GM19238 (cell line): Measurements from ENCODE around the gene C19orf33.

Experiments
- DNase-seq: peaks from one replicate; pipeline ENCODE4 v3.0.0; 2011; ENCODE audit warnings: low spot score; ENCODE audit not compliant: insufficient read length

Gene C19orf33

DNA sequence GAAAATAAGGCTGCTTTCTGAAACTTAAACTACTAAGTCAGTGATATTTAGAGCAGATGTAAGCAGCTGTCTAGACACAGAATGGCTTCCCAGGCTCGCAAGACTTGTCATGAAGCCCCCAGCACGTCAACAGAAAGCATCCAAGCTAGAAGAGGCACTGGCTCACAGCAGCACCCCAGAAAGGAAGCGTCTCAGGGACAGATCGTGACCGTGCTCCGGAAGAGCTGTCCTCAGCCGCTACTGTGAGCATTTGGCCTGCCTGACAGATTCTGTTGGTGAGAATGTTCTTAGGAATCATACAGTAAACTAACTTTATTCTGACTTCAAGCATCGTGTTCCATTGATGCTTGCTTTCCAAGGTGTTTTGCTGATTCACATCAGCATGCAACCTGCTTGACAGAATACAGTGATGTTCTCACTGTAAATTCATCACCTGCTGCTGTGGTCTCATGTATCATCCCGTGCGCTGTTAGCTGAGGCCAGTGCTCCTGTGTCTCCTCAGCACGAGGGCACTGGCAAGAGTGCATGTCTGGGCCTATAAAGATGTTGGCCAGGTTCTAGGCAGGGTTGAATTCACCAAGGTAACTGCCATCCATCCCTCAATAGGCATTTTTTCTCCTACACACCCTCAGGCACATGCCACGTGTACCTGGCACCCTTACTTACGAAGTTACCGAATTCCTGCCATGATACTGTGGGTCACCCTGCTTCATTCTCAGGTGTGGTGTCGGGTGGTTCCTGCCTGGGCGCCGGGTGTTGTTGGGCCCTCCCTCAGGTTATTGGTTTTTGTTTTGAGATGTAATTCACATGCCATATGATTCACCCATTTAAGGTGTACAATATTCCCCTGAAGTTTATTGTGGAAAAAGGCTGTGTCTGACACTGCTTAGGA is 23.8 kb upstream of the C19orf33 start:
- no peak for DNase-seq

- DNase-seq, result no peak
Measured at GRCh38 chr19:38281811-38282566, 22.1 kb upstream of the C19orf33 start.

- DNase-seq, result no peak
Measured at GRCh38 chr19:38283271-38283670, 20.8 kb upstream of the C19orf33 start.

- DNase-seq, result no peak
Measured at GRCh38 chr19:38284422-38284821, 19.6 kb upstream of the C19orf33 start.

DNA sequence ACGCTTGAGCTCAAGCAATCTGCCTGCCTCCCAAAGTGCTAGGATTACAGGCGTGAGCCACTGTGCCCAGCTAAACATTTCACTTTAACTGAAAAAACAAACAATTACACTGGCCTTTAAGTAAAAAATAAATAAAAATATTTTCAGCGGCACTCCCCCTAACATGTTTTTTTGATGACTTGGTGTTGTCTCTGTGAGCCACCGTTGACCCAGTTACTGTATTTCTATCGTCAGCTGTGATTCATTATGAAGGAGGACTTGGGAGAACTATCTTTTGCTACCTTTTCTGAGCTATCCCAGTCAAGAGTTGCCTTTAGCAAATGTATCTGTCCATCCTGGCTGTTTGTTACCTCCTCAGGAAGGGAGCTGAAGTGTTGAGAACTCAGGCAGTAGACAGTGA is 18.5 kb upstream of the C19orf33 start:
- DNase-seq, result no peak

GRCh38 chr19:38287604-38288003 is 16.4 kb upstream of the C19orf33 start:
- no peak for DNase-seq

DNA sequence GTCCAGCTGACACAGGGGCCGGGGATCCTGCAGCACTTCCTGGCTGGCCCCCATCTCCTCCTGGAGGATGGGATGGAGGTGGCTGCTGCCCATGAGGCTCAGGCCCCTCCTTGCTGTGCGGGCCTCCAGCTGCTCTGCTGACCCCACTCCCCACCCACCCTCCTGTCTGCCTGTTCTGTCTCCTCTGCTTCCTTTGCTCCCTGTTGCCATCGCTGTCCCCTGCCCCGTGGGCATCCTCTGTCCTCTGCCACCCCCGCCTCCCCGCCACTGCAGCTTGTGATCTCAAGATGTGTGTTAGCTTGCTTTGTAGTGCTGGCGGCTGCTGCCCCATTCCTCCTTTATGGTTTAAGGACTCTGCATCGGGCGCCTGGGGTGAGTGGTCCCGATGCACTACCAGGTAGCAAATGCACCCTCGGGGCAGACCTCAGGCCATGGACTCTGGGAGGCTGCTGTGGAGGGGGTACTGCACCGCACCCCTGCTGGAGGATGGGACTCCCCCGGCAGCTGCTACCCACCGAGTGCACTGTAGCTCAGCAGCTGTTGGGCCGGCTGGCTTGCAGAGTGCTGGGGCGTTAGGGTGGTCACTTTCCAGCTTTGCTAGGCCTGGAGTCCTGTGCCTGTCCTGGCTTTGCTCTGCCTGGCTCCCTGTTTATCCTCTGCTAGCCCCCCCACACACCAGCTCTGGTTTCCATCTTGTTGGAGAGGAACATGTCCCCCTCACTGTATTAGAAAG is 15.8 kb upstream of the C19orf33 start:
- no peak for DNase-seq

GRCh38 chr19:38289955-38290354 is 14.1 kb upstream of the C19orf33 start:
- no peak for DNase-seq

DNA sequence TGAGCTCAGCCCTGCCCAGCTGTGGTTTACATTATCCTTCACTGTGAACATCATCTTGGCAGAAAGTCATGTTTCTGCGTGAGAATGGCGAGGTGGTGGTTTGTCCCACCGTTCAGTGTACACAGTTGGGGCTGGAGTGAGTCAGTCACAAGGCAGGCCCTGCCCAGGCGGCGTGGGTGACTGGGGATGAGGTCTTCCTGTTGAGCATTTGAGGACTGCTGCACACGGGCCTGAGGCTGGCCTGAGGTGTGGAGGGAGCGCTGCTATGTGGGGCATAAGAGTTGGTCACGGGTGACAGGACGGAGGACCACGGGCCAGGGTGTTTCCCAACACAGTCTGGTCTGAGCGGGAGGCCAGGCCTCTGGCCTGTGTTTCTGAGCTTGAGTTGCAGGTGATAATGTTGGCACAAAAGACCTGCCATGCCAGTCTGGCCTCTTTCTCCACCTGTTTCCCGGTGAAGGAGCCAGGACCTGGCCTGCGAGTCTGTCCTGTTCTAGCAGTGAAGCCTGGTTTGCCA is 13.4 kb upstream of the C19orf33 start:
- no peak for DNase-seq

DNA sequence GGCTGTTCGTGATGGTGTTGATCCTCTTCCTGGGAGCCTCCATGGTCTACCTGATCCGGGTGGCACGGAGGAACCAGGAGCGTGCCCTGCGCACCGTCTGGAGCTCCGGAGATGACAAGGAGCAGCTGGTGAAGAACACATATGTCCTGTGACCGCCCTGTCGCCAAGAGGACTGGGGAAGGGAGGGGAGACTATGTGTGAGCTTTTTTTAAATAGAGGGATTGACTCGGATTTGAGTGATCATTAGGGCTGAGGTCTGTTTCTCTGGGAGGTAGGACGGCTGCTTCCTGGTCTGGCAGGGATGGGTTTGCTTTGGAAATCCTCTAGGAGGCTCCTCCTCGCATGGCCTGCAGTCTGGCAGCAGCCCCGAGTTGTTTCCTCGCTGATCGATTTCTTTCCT is 12.2 kb upstream of the C19orf33 start:
- no peak for DNase-seq

DNA sequence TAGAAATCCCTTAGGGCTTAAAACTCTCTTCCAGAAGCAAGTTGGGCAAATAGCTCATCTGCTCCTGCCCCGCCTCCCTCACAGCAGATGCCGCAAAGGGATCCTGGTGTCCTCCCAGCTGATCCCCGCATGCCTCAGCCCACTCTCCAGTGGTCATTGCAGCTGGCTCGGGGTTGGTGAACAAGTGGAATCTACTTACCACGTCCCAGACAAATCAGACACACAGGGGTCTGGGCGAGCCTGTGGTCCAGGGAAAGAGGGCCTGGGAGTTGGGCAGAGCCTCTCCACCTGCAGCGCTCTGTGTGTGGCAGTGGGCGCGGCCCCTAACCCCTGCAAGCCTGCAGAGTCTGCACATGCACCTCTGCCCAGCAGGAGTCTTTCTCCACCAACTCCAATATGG is 10.8 kb upstream of the C19orf33 start:
- DNase-seq, result no peak

GRCh38 chr19:38294090-38294489 is 10.0 kb upstream of the C19orf33 start:
- no peak for DNase-seq

DNA sequence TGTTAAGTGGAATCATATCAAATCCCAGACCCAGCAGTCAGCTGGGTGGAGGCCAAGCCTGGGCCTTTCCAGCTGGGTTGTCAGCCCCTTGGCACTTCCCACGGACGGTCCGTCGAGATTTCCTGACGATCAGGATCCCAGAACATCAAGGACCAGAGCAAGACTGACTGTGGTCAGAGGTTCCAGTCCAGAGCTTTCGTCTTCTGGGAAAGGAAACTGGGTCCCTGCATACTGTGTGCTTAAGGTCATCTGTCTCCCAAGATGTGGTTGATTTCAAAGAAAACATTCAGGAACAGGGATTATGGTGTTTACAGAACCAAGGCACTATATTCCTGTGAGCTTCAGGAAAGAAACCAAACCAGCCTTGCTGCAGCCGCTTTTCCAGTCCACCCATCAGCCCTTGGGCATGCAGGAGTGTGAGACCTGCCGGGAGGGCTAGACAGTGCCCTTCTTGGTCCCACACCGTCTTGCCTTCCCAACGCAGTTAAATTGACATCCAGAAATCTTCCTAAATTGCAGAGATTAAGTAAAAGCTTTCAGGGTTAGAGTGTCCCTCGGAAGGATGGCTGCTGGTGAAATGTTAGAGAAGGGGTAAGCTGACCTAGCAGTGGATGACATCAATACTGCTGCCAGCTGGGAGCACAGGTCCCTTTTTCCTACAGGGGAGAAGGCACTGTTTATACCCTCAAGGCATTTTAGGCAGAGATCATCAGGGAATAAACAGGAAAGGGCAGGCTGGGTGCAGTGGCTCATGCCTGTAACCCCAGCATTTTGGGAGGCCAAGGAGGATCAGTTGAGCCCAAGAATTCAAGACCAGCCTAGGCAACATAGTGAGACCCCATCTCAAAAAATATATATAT is 5.0 kb upstream of the C19orf33 start:
- DNase-seq, result no peak

- no peak for DNase-seq
Measured at GRCh38 chr19:38304352-38304865, 358 bp downstream of the C19orf33 start.

GRCh38 chr19:38304866-38305429 is 897 bp downstream of the C19orf33 start:
- no peak for DNase-seq

DNA sequence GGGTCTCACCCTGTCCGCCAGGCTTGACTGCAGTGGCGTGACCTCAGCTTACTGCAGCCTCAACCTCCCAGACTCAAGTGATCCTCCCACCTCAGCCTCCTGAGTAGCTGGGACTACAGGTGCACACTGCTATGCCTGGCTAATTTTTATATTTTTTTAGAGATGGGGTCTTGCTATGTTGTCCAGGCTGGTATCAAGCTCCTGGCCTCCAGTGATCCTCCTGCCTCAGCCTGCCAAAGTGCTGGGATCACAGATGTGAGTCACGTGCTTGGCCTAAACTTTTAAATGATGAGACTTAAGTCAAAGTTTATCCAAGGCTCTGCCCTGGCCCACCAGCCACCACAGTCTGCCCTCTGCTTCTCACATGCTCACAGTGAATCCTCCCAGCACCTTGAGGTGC is 2.2 kb downstream of the C19orf33 start:
- no peak for DNase-seq

DNA sequence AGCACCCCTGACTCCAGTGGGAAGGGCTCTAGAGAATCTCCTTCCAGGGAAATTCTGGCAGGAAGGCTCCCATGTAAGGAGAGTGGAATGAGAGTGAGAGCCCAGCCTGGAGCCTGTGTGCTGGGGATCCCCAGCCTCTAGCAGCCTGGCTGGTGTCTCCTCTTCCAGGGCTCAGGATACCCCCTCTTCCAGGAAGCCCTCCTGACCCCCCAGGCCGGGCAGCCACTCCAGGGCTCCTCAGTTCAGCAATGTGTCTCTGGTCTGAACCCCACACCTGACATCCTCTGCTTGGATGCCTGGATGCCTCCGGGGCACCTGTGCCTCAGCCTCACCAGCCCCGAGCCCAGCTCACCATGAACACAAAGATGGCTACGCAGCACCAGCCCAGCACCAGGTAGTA is 3.0 kb downstream of the C19orf33 start:
- DNase-seq, result no peak

GRCh38 chr19:38307597-38307996 is 3.5 kb downstream of the C19orf33 start:
- no peak for DNase-seq

GRCh38 chr19:38308006-38308766 is 4.1 kb downstream of the C19orf33 start:
- DNase-seq, result no peak
